Measurements from ENCODE around the gene THAP12.

The THAP12 gene

GRCh38 chr11:76379807-76380158 lies 1.1 kb downstream of the THAP12 start:
- DNase-seq, result no peak

GRCh38 chr11:76376746-76377558 lies 4.0 kb downstream of the THAP12 start:
- DNase-seq, result no peak

- DNase-seq, result no peak
Measured at GRCh38 chr11:76371170-76371569, 9.8 kb downstream of the THAP12 start.

GRCh38 chr11:76369406-76369805 lies 11.5 kb downstream of the THAP12 start:
- DNase-seq, result no peak

- DNase-seq, result no peak
Measured at GRCh38 chr11:76368490-76368889, 12.4 kb downstream of the THAP12 start.

DNA sequence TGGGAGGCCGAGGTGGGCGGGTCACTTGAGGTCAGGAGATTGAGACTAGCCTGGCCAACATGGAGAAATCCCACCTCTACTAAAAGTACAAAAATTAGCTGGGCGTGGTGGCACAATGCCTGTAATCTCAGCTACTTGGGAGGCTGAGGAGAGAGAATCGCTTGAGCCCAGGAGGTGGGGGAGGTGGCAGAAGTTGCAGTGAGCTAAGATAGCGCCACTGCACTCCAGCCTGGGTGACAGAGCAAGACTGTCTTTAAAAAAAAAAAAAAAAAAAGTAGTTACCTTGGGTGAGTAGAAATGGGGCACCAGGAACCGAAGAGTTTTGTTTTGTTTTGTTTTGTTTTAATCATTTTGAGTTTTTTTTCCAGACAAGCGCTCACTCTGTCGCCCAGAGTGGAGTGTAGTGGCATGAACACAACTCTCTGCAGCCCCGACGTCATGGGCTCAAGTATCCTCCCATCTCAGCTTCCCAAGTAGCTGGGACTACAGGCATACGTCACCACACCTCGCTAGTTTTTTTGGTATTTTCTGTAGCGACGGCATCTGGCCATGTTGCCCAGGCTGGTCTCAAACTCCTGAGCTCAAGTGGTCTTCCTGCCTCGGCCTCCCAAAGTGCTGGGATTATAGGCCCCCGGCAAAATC lies 15.8 kb downstream of the THAP12 start:
- DNase-seq, result no peak

DNA sequence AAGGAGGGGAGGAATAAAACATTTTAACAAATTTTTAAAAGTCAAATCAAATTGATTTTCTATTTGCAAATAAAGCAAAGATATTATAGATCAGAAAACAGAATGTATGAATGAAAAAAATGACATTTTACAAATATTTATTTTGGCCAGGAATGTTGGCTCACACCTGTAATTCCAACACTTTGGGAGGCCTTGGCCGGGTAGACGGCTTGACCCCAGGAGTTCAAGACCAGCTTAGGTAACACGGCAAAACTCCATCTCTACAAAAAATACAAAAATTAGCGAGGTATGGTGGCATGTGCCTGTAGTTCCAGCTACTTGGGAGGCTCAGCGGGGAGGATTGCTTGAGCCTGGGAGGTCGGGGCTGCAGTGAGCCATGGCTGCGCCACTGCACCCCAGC lies 18.2 kb downstream of the THAP12 start:
- DNase-seq, result no peak

GRCh38 chr11:76361776-76362175 lies 19.2 kb downstream of the THAP12 start:
- DNase-seq, result no peak

- DNase-seq, result no peak
Measured at GRCh38 chr11:76361374-76361773, 19.6 kb downstream of the THAP12 start.

DNA sequence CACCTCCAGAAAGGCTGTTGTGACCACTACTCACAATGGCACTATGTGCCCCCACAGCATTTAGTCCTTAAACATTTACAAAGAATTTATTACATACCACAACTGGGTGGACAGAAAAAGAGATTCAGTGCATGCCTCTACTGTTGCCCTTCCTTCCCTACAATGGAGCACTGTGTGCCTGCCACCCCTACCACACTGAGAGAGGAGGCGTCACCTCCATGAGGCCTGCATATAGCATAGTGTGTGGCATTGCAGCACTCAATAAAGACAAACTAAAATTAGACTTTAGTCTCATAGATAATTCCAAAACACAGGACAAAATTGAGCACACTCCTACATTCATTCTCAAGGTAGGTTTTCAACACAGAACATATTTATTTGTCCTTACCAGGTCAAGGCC lies 25.8 kb downstream of the THAP12 start:
- no peak for DNase-seq

DNA sequence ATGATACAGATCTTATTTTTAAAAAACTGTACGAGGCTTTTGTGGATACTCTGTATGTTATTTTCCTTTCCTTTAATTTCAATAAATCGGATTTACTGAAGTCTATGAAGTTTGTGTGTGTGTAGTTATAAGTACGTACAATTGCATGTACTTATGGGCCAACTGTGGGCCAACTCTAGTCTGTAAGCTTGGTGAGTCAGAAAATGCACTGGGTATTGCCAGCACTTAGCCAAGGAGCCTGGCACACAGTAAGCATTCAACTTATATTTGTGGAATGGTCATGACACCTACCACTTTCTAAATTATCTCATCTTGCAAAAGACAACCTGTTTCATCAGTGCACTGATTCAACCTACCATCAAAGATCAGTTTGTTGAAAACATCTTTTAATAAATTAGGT lies 32.6 kb downstream of the THAP12 start:
- DNase-seq, result no peak

- no peak for DNase-seq
Measured at GRCh38 chr11:76347466-76347865, 33.5 kb downstream of the THAP12 start.

DNA sequence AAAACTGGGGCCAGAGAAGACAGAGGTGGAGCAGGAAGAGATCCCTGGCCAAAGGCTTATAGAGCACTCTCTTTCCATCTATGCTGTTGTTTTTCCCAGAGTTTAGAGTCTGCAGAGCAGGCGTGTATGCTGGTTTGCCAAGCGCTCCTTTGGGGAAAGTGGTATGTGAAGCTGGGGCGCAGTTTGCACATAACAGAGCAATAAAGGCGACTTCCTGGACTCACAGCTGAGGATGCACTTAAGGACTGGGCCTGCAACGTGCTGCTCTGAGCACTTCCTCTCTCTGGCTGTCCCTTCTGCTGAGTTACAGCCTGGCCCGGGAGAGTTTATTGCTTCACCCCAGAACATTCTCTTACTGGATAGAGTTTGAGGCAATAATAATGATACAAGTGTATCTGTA lies 41.7 kb downstream of the THAP12 start:
- DNase-seq, result no peak

DNA sequence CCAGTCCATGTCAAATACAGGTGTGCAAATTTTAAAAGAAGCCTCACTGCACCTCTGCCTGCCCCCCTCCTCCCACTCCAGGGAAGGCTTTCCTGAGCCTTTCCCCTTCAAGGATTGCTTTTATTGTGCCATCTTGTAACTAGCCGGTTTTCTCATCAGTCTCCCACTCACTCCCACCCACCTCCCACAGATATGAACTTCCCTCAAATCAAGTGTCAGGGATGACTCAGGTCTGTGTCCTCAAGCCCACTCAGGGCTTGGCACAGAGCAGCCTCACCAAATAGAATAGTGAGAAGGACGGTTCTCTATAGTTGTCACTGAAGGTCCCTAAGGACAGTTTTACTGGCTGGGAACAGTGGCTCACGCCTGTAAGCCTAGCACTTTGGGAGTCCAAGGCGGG lies 43.0 kb downstream of the THAP12 start:
- DNase-seq, result no peak

DNA sequence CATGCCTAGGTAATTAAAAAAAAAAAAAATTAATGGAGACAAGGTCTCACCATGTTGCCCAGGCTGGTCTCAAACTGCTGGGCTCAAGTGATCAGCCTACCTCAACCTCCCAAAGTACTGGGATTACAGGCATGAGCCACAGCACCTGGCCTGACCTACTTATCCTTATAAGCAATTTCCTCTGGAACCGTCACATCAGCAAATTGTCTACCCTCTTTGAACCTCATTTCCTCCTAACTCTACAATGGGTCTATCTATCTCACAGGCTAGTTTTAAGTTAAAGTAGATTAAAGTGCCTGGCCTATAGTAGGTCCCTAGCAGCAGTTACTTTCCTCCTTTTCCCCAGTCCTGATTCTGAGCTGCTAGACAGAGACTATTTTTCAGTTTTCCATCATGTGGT lies 43.5 kb downstream of the THAP12 start:
- DNase-seq, result no peak

DNA sequence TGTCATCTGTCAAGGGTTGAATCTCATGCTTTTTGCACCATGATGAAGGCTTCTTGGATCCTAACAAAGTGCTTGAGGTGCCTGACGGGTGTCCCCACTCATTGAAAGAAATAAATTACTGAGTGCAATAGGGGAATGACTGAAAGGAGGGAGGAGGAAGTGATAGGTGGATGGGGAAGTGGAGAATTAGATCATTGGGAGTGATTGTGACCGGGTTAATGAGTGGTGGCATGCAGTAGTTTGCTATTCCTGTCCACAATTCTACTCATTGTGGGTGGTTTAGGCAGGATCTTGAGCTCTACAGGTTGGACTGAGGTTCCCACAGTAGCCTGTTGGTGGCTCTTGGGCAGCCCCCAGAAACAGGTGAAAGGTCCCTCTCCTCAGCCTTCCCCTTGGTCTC lies 44.3 kb downstream of the THAP12 start:
- no peak for DNase-seq

DNA sequence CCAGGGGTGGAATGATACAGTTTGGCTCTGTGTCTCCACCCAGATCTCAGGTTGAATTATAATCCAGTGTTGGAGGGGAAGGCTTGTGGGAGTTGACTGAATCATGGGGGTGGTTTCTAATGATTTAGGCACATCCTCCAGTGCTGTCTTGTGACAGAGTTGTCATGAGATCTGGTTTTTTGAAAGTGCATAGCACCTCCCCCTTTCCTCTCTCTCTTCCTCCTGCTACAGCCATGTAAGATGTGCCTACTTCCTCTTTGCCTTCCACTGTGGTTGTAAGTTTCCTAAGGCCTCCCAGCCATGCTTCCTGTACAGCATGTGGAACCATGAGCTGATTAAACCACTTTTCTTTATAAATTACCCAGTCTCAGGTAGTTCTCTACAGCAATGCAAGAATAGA lies 45.1 kb downstream of the THAP12 start:
- no peak for DNase-seq

DNA sequence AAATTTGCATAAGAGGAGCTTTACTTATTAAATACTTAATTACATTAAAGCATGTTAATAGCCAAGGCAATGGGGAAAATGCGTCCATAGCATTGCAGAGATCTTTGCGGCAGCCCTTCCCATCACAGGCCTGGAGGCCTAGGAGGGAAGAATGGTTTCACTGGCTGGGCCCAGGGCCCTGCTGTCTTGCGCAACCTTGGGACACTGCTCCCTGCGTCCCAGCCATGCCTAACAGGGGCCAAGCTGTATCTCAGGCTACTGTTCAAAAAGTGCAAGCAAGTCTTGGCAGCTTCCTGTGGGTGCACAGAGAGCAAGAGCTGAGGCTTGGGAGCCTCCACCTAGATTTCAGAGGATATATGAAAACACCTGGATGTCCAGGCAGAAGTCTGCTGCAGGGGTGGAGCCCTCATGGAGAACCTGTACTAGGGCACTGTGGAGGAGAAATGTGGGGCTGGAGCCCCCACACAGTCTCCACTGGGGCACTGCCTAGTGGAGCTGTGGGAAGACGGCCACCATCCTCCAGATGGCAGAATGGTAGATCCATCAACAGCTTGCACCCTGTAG lies 46.0 kb downstream of the THAP12 start:
- no peak for DNase-seq

- no peak for DNase-seq
Measured at GRCh38 chr11:76330651-76331050, 50.3 kb downstream of the THAP12 start.

DNA sequence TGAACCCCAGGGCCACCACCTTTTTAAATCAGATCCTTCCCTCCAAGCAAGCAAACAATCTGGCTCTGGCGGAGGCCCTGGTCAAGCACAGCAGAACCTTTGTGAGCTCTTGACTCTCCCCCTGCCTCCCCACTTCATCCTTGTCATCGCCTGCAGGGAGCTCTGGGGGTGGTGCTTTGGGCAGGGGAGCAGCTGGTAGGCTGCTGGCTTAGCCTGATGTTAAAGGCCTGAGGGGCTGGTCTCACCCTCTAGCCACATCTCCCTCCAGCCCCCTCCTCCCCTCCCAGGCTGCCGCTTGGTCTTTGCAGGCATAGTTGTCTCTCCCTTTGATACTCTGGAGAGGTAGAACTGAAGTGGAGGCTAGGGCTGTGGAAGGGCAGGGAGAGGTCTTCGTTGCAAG lies 50.9 kb downstream of the THAP12 start:
- DNase-seq, result no peak

GRCh38 chr11:76329084-76329648 lies 51.8 kb downstream of the THAP12 start:
- no peak for DNase-seq

DNA sequence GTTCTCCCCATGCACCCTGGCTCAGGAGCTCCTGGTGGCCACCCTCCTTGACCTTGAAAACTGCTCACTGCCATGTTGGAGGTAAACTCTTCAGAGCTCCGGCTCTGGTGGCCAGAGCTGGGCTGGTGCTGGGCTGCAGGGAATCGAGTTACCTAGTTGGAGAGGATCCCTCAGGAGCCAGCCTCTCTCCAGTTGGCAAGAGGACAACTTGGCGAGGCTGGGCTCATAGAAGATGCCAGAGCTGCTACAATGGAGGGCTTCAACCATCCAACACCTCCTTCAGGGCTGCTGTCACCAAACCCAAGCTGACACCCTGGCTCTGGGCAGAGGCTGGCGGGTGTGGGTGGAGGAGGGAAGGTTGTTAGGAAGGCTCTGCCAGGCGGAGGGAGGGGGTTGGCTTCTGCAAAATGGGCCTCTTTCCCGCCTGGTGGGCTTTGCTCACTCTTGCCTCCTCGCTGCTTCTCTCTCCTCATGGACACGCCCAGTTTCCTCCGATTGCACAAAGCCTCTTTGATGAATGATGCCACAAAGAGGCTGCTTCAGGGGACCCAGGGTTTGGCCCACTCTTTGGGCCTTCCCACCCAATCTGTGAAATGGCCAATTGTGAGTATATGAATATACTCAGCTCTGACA lies 53.1 kb downstream of the THAP12 start:
- DNase-seq, result no peak

GRCh38 chr11:76327202-76327601 lies 53.7 kb downstream of the THAP12 start:
- no peak for DNase-seq

DNA sequence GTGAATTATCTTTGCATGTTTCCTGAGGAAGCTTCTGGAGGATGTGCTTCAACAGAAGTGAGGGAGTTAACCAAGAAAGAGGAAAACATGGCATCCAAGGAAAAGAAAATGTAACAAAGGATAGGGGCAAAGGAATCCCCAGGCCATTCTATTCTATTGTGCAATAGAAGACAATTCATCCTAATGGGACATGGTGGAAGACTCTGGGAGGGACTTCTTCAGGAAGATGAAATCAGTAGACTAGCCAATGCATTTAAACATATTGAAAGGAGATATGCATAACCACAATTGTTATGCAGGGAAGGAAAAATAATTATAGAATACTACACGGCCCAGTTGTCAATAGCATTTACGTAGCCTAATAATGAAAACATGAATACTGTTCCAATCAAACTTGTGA lies 55.7 kb downstream of the THAP12 start:
- DNase-seq, result no peak
